Duodenal mucosa (tissue), 2 donors: Measurements from ENCODE around the gene CDHR1.
"Not testable (repeated sequence)": the region's sequence is repeated elsewhere in the genome, so short reads cannot be mapped to it uniquely, and the experiment has no call there.

Source experiments
- H3K27ac ChIP-seq: one replicate; pipeline ENCODE4 v1.7.0; 2013; ENCODE audit warnings: low read depth, low read length
- H3K27me3 ChIP-seq, 2 donors: one replicate each; pipeline ENCODE4 v1.7.0; 2013; ENCODE audit warnings: low read length in 2 of 2, control low read depth in 1 of 2; ENCODE audit not compliant: insufficient read depth in 2 of 2, control insufficient read depth in 1 of 2
- H3K36me3 ChIP-seq, 2 donors: one replicate each; pipeline ENCODE4 v1.7.0; 2013; ENCODE audit warnings: low read length in 2 of 2, control low read depth in 1 of 2; ENCODE audit not compliant: insufficient read depth in 2 of 2, control insufficient read depth in 1 of 2
- H3K4me1 ChIP-seq, 2 donors: one replicate each; pipeline ENCODE4 v1.7.0; 2013; ENCODE audit warnings: low read length in 2 of 2, control low read depth in 1 of 2; ENCODE audit not compliant: insufficient read depth in 2 of 2, control insufficient read depth in 1 of 2
- H3K4me3 ChIP-seq, 2 donors: one replicate each; pipeline ENCODE4 v1.7.0; 2013; ENCODE audit warnings: low read length in 2 of 2, low read depth in 1 of 2
- H3K9ac ChIP-seq, 2 donors: one replicate each; pipeline ENCODE4 v1.7.0; 2013; ENCODE audit warnings: low read length in 2 of 2, low read depth in 1 of 2
- H3K9me3 ChIP-seq, 2 donors: one replicate each; pipeline ENCODE4 v1.7.0; 2013; ENCODE audit warnings: low read length in 2 of 2, control low read depth in 1 of 2; ENCODE audit not compliant: control insufficient read depth in 1 of 2

The CDHR1 gene

GRCh38 chr10:84172467-84173356 is 21.6 kb upstream of the CDHR1 start:
- Histone ChIP-seq H3K27ac (no peak overlapping the region), H3K4me3 (no peak overlapping the region)

GRCh38 chr10:84173501-84173929 is 20.8 kb upstream of the CDHR1 start, which contains the start of gene GPR15LG:
GPR15LG (plus strand) TSS chr10:84173801; CDS start chr10:84173852, 51 bp downstream.
- Histone ChIP-seq H3K27ac (no peak within 1 kb of the TSS), H3K4me1 (no peaks in the 10 kb centered on the region), H3K9me3 (no peaks in the 10 kb centered on the region), H3K4me3 (no peak within 1 kb of the TSS), H3K36me3 (no peaks in the 10 kb centered on the region), H3K27me3 (no peaks in the 10 kb centered on the region), H3K9ac (no peak within 1 kb of the TSS)

More at GRCh38 chr10:84172467-84173356, 21.6 kb upstream of the CDHR1 start:
- H3K27me3 ChIP-seq: no peaks in the 10 kb centered on the region
- no peaks in the 10 kb centered on the region for H3K9me3 ChIP-seq
- H3K9ac ChIP-seq: no peak overlapping the region
- H3K36me3 ChIP-seq: no peaks in the 10 kb centered on the region
- no peaks in the 10 kb centered on the region for H3K4me1 ChIP-seq

GRCh38 chr10:84175436-84175835 is 18.9 kb upstream of the CDHR1 start:
- H3K27me3 ChIP-seq: no peaks in the 10 kb centered on the region
- H3K9ac ChIP-seq: no peak overlapping the region
- H3K36me3 ChIP-seq: no peaks in the 10 kb centered on the region
- H3K9me3 ChIP-seq: no peaks in the 10 kb centered on the region
- H3K27ac ChIP-seq: no peak overlapping the region
- no peaks in the 10 kb centered on the region for H3K4me1 ChIP-seq
- H3K4me3 ChIP-seq: no peak overlapping the region

- Histone ChIP-seq H3K4me1 (no peaks in the 10 kb centered on the region), H3K27me3 (no peaks in the 10 kb centered on the region), H3K36me3 (no peaks in the 10 kb centered on the region), H3K9ac (no peak overlapping the region), H3K27ac (no peak overlapping the region), H3K4me3 (no peak overlapping the region), H3K9me3 (no peaks in the 10 kb centered on the region)
Measured at GRCh38 chr10:84176351-84176750, 18.0 kb upstream of the CDHR1 start.

GRCh38 chr10:84176836-84177474 is 17.4 kb upstream of the CDHR1 start:
- H3K4me1 ChIP-seq: no peaks in the 10 kb centered on the region
- H3K4me3 ChIP-seq: no peak overlapping the region
- H3K9me3 ChIP-seq: no peaks in the 10 kb centered on the region
- no peak overlapping the region for H3K27ac ChIP-seq
- no peak overlapping the region for H3K9ac ChIP-seq
- no peaks in the 10 kb centered on the region for H3K27me3 ChIP-seq
- no peaks in the 10 kb centered on the region for H3K36me3 ChIP-seq

- H3K27me3 ChIP-seq: no peaks in the 10 kb centered on the region
- H3K27ac ChIP-seq: no peak overlapping the region
- no peaks in the 10 kb centered on the region for H3K4me1 ChIP-seq
- no peak overlapping the region for H3K9ac ChIP-seq
- H3K36me3 ChIP-seq: no peaks in the 10 kb centered on the region
- no peaks in the 10 kb centered on the region for H3K9me3 ChIP-seq
- no peak overlapping the region for H3K4me3 ChIP-seq
Measured at GRCh38 chr10:84177541-84178141, 16.7 kb upstream of the CDHR1 start.

- H3K27ac ChIP-seq: no peak overlapping the region
- H3K36me3 ChIP-seq: no peaks in the 10 kb centered on the region
- H3K4me1 ChIP-seq: no peaks in the 10 kb centered on the region
- H3K9ac ChIP-seq: no peak overlapping the region
- H3K27me3 ChIP-seq: no peaks in the 10 kb centered on the region
- H3K4me3 ChIP-seq: no peak overlapping the region
- H3K9me3 ChIP-seq: no peaks in the 10 kb centered on the region
Measured at GRCh38 chr10:84178160-84178609, 16.2 kb upstream of the CDHR1 start.

- H3K27me3 ChIP-seq: no peaks in the 10 kb centered on the region
- H3K9ac ChIP-seq: no peak overlapping the region
- H3K4me3 ChIP-seq: no peak overlapping the region
- no peak overlapping the region for H3K27ac ChIP-seq
- H3K9me3 ChIP-seq: no peaks in the 10 kb centered on the region
- no peaks in the 10 kb centered on the region for H3K4me1 ChIP-seq
- H3K36me3 ChIP-seq: no peaks in the 10 kb centered on the region
Measured at GRCh38 chr10:84179059-84179710, 15.2 kb upstream of the CDHR1 start.

- not testable (repeated sequence) for H3K27me3 ChIP-seq, H3K9ac ChIP-seq, H3K9me3 ChIP-seq, H3K4me3 ChIP-seq, H3K27ac ChIP-seq, H3K4me1 ChIP-seq, H3K36me3 ChIP-seq
Measured at GRCh38 chr10:84180386-84180785, 14.0 kb upstream of the CDHR1 start.
